Right forelimb (tissue), 1 donor: ENCODE measurements around the gene FBP2.
"Not testable (repeated sequence)": the region's sequence is repeated elsewhere in the genome, so short reads cannot be mapped to it uniquely, and the experiment has no call there.

ENCODE experiments used
- DNase-seq: peaks from one replicate; pipeline ENCODE4 v3.0.0-alpha.2; 2018

Gene FBP2

DNA sequence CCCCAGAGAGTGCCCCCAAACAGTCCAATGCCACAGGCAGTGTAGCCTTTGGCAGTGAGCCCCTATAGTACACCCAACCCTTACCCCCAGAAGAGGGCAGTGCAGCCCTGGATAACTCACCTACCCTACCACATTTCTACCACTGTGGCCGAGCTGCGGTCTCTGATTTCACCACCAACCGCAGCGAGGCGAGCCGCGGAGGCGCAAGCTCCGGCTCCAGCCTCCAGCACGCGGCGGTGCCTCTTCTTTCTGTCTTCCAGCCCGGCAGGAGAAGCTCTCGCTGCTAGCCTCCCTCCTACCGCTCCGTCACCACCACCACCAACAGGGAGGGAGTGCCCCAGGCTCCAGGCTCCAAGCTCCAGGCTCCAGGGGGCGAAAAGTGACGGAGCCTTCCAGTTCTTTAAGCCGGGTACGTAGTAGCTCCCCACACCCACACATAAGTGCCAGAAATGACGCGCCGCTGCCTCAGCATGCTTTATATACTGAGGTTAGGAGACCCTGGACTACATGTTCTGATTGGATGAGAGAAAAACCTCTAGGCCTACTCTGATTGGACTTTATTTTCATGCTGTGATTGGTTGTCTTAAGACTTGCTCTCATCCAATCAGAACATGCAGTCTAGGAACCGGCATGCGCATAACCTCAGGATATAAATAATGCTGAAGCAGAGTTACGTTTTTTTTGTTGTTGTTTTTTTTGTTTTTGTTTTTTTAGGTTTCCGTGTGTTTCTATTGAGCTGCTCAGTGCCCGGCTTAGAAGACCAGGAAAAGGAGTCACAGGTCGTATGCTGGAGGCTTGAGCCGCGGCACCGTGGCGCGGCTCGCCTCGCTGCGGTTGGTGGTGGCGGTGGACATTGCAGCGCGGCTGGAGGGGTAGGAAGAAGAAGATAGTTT lies 38.9 kb downstream of the FBP2 start, which contains the start of gene PCAT7:
TSS of gene PCAT7 (plus strand) at position 645 of the 893 bp plus-strand sequence.
- no peak for DNase-seq

DNA sequence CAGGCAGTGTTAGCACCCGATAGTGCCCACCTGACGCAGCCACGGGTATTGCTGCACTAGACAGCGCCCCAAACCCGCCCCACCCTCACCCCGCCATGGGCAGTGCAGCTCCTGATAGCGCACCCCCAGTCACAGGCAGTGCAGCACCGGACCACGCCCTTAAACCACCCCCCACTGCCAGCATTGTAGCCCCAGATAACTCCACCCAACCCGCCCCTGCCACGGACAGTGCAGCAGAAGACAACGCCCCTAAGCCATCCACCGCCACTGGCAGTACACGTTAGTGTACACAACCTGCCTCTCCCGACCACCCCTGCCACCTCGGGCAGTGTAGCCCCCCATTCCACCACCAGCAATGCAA lies 39.6 kb downstream of the FBP2 start:
- no peak for DNase-seq

DNA sequence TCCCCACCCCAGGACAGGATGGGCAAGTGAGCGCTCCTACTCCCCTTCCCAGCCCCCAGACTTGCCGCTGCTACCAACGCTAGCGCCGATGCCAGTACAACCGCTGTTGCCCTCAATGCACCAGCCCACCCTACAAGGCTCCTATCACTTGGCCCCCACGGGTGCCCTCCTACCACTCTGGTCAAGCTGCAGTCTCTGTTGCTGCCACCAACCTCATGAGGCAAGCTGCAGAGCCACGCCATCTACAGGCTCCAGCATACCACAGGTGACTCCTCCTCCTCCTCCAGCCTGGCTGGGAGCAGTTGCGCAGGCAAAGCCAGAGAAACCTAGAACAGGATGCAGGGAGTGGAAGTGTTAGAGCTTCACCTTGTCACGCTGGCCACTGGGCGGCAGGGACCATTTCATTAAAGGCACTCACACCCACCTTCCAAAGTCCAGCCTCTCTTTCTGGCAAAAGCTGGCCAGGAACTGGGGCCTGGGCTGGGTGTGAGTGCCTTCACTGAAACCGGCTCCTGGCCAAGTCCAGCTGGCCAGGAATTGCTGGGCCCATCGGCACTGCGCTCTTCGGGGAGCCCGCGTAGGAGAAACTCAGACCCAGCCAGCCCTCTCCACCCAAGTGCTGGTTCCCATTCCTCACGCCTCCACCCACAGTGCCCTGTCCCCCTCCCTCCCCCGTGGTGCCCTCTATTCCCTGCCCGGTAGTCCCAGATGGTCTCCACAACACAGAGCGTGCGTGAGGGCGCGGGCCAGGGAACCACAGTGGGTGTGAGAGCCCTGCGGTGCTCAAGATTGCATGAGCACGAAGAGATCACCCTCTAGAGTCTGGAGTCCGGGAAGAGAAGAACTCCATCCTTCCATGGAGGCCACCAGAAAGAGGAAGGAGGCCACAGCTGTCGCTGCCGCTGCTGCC lies 40.3 kb downstream of the FBP2 start:
- DNase-seq: no peak

DNA sequence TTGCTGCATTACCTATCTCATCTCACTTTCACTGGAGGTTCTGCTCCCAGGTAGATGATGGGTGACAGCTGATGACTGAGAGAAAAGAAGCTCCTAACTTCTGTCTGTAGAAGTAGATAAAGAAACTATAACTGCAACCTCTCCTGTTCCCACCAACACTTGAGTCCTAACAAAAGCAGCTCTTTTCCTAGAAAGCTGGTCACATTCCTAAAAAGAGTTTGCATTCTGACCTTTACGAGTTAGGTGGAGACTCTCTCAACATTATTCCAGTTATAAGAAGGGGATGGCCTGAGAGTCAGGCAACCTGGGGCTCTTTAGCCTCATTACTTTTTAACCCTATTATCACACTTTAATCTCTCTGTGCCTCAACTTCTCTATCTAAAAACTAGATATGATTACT lies 47.7 kb downstream of the FBP2 start:
- DNase-seq: no peak

DNA sequence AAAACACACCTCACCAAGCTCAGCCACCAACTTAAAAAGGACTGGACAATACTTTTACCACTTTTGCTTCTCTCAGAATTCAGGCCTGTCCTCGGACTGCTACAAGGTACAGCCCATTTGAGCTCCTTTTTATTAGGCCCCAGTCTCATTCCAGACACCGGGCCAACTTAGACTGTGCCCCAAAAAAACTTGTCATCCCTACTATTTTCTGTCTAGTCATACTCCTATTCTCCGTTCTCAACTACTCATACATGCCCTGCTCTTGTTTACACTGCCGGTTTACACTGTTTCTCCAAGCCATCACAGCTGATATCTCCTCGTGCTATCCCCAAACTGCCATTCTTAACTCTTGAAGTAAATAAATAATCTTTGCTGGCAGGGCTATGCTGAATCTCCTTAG lies 49.3 kb downstream of the FBP2 start:
- DNase-seq: not testable (repeated sequence)

DNA sequence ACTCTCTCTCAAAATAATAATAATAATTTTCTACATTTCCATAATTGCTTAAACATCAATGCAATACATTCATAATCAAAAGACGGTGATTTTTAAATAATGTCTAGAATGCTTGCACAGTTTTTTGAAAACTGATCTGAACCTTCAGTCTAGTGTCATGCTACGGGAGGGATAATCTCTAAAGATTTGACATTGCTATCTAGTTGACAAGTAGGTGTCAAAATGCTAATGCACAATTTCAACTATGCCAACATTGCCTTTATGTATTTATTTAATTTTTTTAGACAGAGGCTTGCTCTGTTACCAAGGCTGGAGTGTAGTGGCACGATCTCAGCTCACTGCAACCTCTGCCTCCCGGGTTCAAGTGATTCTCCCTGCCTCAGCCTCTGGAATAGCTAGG lies 54.7 kb downstream of the FBP2 start:
- no peak for DNase-seq

DNA sequence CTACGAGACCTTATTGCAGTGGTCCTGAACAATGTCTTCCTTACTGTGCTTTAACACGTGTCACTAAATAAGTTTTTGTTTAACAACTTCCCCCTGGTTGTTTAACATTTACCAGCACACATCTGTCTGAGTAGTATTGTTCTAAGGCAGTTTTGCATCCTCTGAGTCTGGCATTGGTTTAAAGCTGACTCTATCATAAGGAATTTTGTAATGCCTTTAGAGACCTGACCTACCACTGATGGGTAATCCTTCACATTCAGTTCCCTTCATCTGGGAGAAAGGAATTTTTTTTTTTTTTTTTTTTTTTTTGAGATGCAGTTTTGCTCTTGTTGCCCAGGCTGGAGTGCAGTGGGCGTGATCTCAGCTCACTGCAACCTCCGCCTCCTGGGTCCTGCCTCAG lies 58.7 kb downstream of the FBP2 start:
- no peak for DNase-seq

DNA sequence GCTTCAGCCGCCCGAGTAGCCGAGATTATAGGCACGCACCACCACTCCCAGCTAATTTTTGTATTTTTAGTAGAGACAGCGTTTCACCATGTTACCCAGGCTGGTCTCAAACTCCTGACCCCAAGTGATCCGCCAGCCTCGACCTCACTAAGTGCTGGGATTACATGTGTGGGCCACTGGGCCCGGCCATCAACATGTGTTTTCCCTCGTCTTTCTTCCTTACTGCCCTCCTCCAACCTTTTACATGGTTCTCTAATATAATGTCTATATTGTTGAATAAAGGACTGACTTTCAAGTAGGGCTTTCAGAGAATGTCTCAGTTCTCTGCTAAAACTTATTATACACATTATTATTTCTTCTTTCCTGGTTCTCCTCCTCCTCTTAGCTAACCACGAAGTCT lies 60.0 kb downstream of the FBP2 start:
- no peak for DNase-seq

DNA sequence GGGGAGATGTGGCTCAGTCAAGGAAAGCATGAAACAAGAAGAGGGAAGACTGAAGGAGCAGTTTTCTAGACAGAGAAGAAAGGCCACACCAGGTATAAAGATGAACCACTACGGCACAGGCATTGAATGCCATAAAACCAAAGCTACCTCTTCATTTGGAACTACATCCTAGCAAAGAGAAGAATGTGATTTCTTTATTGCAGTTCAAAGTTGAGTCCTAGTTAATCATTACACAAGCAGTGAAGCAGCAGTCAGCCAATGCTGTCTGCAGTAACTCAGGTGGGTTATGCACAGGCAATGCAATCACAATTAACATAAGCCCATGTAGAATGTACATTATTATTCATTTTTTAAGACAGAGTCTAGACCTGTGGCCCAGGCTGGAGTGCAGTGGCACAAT lies 60.5 kb downstream of the FBP2 start:
- no peak for DNase-seq

DNA sequence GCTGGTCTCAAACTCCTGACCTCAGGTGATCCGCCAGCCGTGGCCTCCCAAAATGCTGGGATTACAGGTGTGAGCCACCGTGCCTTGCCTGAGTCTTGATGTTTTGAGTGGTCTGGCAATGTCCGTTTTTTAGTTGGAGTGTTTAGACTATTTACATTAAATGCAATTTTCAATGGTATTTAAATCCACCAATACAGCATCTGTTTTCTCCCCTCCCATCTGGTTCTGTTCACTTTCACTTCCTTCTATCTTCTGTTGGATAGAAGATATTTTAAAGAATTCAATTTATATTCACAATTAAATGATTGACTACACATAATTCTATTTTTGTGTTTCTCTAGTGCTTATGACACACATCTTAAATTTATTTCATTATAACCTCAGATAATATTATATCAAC lies 64.7 kb downstream of the FBP2 start:
- DNase-seq: no peak

DNA sequence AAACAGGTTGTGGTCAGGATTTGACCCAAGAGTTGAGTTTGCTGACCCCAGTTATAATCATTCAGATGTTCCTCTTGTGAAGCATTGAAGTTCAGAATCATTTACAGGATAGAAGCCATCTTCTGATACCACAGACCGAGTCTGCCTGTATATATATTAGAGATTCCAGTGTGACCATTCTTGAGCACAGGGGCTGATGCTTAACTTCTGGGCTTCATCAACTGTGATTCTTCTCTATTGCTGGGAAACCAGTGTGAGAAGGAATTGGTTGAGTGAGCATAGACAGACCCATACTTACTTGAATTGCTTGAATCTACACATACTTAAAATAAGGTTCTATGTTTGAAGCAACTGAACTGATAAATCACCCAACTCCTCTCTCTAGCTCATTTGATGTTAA lies 66.7 kb downstream of the FBP2 start:
- no peak for DNase-seq

DNA sequence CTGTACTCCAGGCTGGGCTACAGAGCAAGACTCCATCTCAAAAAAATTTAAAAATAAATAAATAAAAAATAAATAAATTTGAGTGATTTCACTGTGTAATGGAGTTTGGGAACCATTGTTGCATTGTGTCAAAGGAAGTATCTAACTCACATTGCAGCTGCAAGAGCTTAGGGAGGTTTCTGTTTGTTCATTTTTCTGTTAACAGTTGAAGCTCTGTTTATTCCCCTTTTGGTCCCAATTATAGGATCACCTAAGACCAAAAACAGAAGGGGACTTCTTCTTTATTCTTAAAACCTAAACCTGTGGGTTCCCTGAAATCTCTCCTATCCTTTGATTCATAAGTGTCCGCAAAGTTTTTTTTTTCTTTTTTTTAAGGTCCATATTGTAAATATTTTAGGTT lies 67.4 kb downstream of the FBP2 start:
- no peak for DNase-seq

DNA sequence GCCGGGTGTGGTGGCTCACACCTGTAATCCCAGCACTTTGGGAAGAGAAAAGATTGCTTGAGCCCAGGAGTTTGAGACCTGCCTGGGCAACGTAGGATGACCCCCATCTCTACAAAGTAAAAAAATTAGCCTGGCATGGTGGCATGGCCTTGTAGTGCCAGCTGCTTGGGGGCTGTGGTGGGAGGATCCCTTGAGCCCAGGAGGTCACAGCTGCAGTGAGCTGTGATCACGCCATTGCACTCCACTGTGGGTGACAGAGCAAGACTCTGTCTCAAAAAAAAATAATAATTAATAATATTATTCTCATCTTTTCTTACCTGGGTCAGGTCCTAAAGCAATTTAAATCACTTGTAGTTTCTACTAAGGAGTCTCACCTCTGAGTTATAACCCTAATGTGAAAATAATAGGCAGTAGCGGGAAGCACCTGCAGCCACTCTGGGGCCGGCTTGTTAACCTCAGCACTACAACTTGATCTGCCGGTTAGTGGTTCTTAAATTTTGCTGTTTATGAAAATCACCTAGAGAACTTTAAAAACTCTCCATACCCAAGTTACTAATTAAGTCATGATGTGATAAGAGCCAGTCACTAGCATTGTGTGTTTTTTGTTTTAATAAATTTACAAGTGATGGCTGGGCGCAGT lies 68.1 kb downstream of the FBP2 start:
- no peak for DNase-seq

DNA sequence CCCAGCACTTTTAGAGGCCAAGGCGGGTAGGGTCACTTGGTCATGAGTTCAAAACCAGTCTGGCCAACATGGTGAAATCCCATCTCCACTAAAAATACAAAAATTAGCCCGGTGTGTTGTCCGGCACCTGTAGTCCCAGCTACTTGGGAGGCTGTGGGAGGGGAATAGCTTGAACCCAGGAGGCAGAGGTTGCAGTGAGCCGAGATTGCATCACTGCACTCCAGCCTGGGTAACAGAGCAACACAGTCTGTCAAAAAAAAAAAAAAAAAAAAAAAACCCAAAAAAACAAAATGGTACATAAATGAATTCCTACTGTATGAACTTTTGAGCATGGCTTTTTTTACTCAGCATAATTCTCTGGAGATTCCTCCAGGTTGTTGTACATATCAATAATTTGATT lies 76.4 kb downstream of the FBP2 start:
- DNase-seq: no peak

DNA sequence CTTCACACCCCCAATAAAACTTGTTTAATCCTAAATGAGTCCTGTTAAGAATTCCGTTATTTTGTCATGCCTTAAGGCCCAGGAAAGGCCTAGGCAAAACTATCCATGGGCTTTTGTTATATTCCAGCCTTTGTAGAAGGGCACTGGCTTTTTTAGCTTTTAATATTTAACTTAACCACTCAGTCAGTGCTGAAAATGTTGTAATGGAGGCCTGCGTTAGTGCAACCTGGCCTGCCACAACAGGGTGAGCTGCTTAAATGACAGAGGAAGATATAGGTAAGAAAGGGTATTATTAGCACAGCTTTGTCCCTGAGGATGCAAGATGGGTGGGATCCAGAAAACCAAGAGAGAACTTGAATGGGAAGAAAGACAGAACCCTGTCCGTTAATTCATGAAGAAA lies 78.9 kb downstream of the FBP2 start:
- no peak for DNase-seq

DNA sequence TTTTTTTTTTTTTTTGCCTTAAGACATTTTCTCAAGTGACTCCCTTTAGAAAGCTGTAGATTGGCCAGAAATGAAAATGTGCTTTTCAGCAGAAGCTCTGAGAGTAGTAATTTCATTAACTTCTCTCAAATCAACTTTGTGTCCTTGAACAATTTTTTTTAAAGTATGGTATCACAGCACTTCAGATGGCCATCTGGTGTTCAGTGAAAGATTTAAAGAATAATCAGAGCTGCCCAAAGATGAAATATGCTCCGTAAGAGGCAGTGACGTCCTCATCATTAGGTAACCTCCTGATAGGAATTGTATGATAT lies 81.7 kb downstream of the FBP2 start:
- DNase-seq: no peak

DNA sequence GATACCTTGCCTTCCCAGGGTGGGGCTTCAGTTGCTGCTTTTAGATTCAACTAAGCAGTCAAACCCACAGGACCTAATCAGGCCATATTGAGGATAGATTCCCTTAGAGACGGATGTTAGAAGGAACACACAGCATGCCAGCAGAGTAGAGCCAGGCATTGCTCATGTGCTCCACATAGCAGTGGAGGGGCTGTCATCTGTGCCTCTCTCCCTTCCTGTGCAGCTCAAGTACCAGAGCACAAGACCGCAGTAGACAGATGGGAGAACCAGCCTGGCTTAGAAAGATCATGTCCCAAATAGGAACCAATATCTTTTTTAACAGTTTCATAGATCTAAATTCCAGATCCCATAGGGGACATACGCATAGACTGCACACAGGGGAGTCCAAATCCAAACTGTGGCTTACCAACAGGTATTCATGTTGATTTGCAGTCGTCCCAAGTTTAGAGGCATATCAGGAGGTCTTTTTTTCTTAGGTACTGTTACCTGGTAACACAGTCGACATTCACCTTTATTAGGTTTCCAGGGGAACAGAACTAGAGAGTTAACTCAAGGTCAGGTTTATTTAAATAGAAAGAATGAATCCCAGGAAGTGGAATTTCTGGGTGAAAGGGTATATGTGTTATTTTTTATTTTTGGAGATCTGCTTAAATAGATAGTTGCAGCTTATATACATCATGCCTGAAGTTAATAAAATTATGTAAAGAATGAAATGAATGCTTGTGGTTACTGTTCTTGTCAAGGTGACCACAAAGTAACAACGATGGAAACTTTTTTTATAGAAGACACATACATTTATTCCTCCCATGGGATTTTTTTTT lies 82.3 kb downstream of the FBP2 start:
- no peak for DNase-seq
